Neural cell (in vitro differentiated cells): ENCODE results near the gene VRK1. TPM values are rescaled to one million over a fixed set of nuclear protein-coding genes. Genes with fewer than 3 reads are reported as not detected.

Experiments
- H2AFZ ChIP-seq: fragments of 200-600, 300-800 bp; sonication (generic), shearing (Covaris generic); 2 replicates; pipeline ENCODE4 v1.6.0; 2014; ENCODE audit warnings: low read depth, mild to moderate bottlenecking, antibody characterized with exemption, low read length, moderate library complexity
- H3F3A ChIP-seq: fragments of 200-600 bp; shearing (Covaris generic); 2 replicates; pipeline ENCODE4 v1.6.1; 2016; ENCODE audit warnings: mild to moderate bottlenecking, moderate library complexity, mixed read lengths, antibody characterized with exemption, low read length; ENCODE audit not compliant: insufficient read depth, poor library complexity, severe bottlenecking
- H3K27ac ChIP-seq: fragments of 200-600, 300-800 bp; sonication (generic), shearing (Covaris generic); 2 replicates; pipeline ENCODE4 v1.5.1; 2014; ENCODE audit warnings: mild to moderate bottlenecking, low read length, moderate library complexity
- H3K27me3 ChIP-seq: fragments of 300-800, 200-600 bp; sonication (generic), shearing (Covaris generic); 2 replicates; pipeline ENCODE4 v1.6.0; 2014; ENCODE audit warnings: mild to moderate bottlenecking, low read depth, low read length, moderate library complexity; ENCODE audit not compliant: insufficient read depth
- H3K36me3 ChIP-seq: fragments of 300-800, 200-600 bp; sonication (generic), shearing (Covaris generic); 2 replicates; pipeline ENCODE4 v1.5.1; 2014; ENCODE audit warnings: mild to moderate bottlenecking, antibody characterized with exemption, low read length, moderate library complexity; ENCODE audit not compliant: insufficient read depth
- H3K4me2 ChIP-seq: fragments of 300-800, 200-600 bp; sonication (generic), shearing (Covaris generic); 2 replicates; pipeline ENCODE4 v1.6.0; 2014; ENCODE audit warnings: mild to moderate bottlenecking, low read length
- H3K4me3 ChIP-seq: fragments of 300-800, 200-600 bp; sonication (generic), shearing (Covaris generic); 2 replicates; pipeline ENCODE4 v1.5.1; 2014; ENCODE audit warnings: mild to moderate bottlenecking, low read length, moderate library complexity
- H3K79me2 ChIP-seq: fragments of 200-600 bp; shearing (Covaris generic); replicated peaks from 2 replicates; pipeline ENCODE4 v1.6.0; 2014; ENCODE audit warnings: mild to moderate bottlenecking, low read length, moderate library complexity; ENCODE audit not compliant: insufficient read depth
- H3K9ac ChIP-seq: fragments of 300-800, 200-600 bp; sonication (generic), shearing (Covaris generic); 2 replicates; pipeline ENCODE4 v1.6.1; 2016; ENCODE audit warnings: mild to moderate bottlenecking, low read length, mixed read lengths
- H3K9me2 ChIP-seq: fragments of 200-600 bp; shearing (Covaris generic); 2 replicates; pipeline ENCODE4 v1.6.1; 2016; ENCODE audit warnings: mild to moderate bottlenecking, low read length, mixed read lengths; ENCODE audit not compliant: insufficient read depth
- H3K9me3 ChIP-seq: fragments of 200-600, 300-800 bp; sonication (generic), shearing (Covaris generic); 2 replicates; pipeline ENCODE4 v1.6.1; 2016; ENCODE audit warnings: mild to moderate bottlenecking, mixed run types, low read length, moderate library complexity, mixed read lengths
- H4K20me1 ChIP-seq: fragments of 200-600 bp; shearing (Covaris generic); 2 replicates; pipeline ENCODE4 v1.6.1; 2016; ENCODE audit warnings: mild to moderate bottlenecking, mixed run types; ENCODE audit not compliant: insufficient read depth
- EP300 ChIP-seq: fragments of 450-650 bp; conservative IDR thresholded peaks from 2 replicates; pipeline ENCODE4 v1.6.1; 2014; ENCODE audit warnings: antibody characterized with exemption, mild to moderate bottlenecking, moderate library complexity; ENCODE audit not compliant: poor library complexity, severe bottlenecking
- EZH2 ChIP-seq: fragments of 200-600, 300-800 bp; shearing (Covaris generic), sonication (generic); IDR thresholded peaks from 2 replicates; pipeline ENCODE4 v1.6.1; 2014; ENCODE audit warnings: antibody characterized with exemption, low read length, borderline replicate concordance, mild to moderate bottlenecking; ENCODE audit not compliant: insufficient read depth, poor library complexity, severe bottlenecking
- MXI1 ChIP-seq: fragments of 450-650 bp; conservative IDR thresholded peaks from 2 replicates; pipeline ENCODE4 v1.6.1; 2014; ENCODE audit warnings: antibody characterized with exemption, mild to moderate bottlenecking; ENCODE audit not compliant: poor library complexity, severe bottlenecking
- POLR2AphosphoS5 ChIP-seq: IDR thresholded peaks from 2 replicates; pipeline ENCODE4 v1.6.1; 2012
- RAD21 ChIP-seq: fragments of 450-650 bp; conservative IDR thresholded peaks from 2 replicates; pipeline ENCODE4 v1.6.1; 2014; ENCODE audit warnings: antibody characterized with exemption, mild to moderate bottlenecking, moderate library complexity
- SMC3 ChIP-seq: fragments of 450-650 bp; conservative IDR thresholded peaks from 2 replicates; pipeline ENCODE4 v1.6.1; 2014; ENCODE audit warnings: antibody characterized with exemption, mild to moderate bottlenecking, moderate library complexity; ENCODE audit not compliant: poor library complexity
- TAF1 ChIP-seq: IDR thresholded peaks from 2 replicates; pipeline ENCODE4 v1.6.1; 2012; ENCODE audit warnings: low read depth
- polyA plus RNA-seq: library from polyadenylated mRNA; depleted of rRNA; stranded (reverse); fragments of >200 nt; gene quantifications from 2 replicates; pipeline ENCODE4 v1.2.3, GENCODE V29; 2014
- TF ChIP-seq, protein P1 (sequence below): fragments of 450-650 bp; IDR thresholded peaks from 2 replicates; pipeline ENCODE4 v1.5.1; 2014; ENCODE audit warnings: antibody characterized with exemption, mild to moderate bottlenecking, moderate library complexity; ENCODE audit not compliant: poor library complexity, severe bottlenecking
- TF ChIP-seq, protein P2 (sequence below): IDR thresholded peaks from 2 replicates; pipeline ENCODE4 v1.6.1; 2012; ENCODE audit warnings: borderline replicate concordance

The VRK1 gene
- polyA plus RNA-seq, 1 donor from 2014 or later = 86.0 TPM

DNA sequence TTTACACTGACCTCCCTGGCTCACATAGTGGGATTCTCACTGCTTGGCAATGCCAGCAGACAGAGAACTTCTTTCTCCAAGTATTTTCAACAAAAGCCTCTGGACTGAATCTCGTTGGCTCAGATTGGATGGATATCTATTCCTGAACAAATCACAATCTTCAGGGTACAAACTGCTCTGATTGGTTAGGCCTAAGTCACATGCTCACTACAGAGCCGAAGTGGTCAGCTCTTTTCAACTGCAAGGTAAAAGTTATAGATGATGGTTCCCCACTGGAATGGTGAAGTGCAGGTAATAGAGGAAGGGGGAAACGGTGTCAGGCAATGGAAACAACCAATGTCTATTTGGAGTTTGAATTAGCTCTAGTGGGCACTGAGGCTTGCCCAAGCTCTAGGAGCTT lies 16.7 kb upstream of the VRK1 start:
- H3K4me3 ChIP-seq = no peak overlapping the region
- no peaks in the 10 kb centered on the region for H3F3A ChIP-seq
- no peak overlapping the region for H3K27ac ChIP-seq
- no peaks in the 10 kb centered on the region for H3K79me2 ChIP-seq
- no peak overlapping the region for H3K9ac ChIP-seq
- TF ChIP-seq, protein P1, sequence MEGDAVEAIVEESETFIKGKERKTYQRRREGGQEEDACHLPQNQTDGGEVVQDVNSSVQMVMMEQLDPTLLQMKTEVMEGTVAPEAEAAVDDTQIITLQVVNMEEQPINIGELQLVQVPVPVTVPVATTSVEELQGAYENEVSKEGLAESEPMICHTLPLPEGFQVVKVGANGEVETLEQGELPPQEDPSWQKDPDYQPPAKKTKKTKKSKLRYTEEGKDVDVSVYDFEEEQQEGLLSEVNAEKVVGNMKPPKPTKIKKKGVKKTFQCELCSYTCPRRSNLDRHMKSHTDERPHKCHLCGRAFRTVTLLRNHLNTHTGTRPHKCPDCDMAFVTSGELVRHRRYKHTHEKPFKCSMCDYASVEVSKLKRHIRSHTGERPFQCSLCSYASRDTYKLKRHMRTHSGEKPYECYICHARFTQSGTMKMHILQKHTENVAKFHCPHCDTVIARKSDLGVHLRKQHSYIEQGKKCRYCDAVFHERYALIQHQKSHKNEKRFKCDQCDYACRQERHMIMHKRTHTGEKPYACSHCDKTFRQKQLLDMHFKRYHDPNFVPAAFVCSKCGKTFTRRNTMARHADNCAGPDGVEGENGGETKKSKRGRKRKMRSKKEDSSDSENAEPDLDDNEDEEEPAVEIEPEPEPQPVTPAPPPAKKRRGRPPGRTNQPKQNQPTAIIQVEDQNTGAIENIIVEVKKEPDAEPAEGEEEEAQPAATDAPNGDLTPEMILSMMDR = no peak
- TF ChIP-seq TAF1 = no peak
- TF ChIP-seq EP300 = no peak
- no peak for TF ChIP-seq SMC3
- TF ChIP-seq RAD21 = no peak
- TF ChIP-seq POLR2AphosphoS5 = no peak
- no peak for TF ChIP-seq MXI1
- TF ChIP-seq EZH2 = no peak
- TF ChIP-seq, protein P2, sequence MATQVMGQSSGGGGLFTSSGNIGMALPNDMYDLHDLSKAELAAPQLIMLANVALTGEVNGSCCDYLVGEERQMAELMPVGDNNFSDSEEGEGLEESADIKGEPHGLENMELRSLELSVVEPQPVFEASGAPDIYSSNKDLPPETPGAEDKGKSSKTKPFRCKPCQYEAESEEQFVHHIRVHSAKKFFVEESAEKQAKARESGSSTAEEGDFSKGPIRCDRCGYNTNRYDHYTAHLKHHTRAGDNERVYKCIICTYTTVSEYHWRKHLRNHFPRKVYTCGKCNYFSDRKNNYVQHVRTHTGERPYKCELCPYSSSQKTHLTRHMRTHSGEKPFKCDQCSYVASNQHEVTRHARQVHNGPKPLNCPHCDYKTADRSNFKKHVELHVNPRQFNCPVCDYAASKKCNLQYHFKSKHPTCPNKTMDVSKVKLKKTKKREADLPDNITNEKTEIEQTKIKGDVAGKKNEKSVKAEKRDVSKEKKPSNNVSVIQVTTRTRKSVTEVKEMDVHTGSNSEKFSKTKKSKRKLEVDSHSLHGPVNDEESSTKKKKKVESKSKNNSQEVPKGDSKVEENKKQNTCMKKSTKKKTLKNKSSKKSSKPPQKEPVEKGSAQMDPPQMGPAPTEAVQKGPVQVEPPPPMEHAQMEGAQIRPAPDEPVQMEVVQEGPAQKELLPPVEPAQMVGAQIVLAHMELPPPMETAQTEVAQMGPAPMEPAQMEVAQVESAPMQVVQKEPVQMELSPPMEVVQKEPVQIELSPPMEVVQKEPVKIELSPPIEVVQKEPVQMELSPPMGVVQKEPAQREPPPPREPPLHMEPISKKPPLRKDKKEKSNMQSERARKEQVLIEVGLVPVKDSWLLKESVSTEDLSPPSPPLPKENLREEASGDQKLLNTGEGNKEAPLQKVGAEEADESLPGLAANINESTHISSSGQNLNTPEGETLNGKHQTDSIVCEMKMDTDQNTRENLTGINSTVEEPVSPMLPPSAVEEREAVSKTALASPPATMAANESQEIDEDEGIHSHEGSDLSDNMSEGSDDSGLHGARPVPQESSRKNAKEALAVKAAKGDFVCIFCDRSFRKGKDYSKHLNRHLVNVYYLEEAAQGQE = no peak
- no peaks in the 10 kb centered on the region for H4K20me1 ChIP-seq
- H3K27me3 ChIP-seq = no peaks in the 10 kb centered on the region
- H2AFZ ChIP-seq = no peak overlapping the region
- no peaks in the 10 kb centered on the region for H3K9me2 ChIP-seq
- no peaks in the 10 kb centered on the region for H3K36me3 ChIP-seq
- H3K4me2 ChIP-seq = no peak overlapping the region
- no peaks in the 10 kb centered on the region for H3K9me3 ChIP-seq

DNA sequence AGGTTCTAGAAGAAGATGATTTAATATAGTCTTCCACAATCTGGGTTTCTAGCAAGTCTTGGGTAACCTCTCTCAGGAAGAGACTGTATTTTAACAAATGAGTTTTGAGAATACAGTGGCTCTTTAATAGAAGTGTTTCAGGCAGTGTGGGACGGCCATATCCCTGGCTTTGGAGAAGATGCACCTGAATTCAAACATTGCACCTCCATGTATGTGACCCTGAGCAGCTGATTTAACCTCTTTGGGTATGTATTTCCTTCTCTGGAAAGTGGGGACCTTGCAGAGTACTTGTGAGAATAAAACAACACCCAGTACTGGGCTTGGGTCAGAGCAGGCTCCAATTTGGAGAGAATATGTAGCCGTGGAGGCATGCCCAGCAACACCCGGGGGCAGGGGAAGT lies 15.8 kb upstream of the VRK1 start:
- no peak overlapping the region for H3K4me3 ChIP-seq
- H3K36me3 ChIP-seq = no peaks in the 10 kb centered on the region
- no peaks in the 10 kb centered on the region for H3F3A ChIP-seq
- H3K9me2 ChIP-seq = no peaks in the 10 kb centered on the region
- H3K27me3 ChIP-seq = no peaks in the 10 kb centered on the region
- no peak overlapping the region for H3K4me2 ChIP-seq
- no peaks in the 10 kb centered on the region for H3K79me2 ChIP-seq
- no peaks in the 10 kb centered on the region for H3K9me3 ChIP-seq
- H2AFZ ChIP-seq = no peak overlapping the region
- no peak overlapping the region for H3K27ac ChIP-seq
- no peaks in the 10 kb centered on the region for H4K20me1 ChIP-seq
- TF ChIP-seq RAD21 (no peak), POLR2AphosphoS5 (no peak), TAF1 (no peak), MXI1 (no peak), EP300 (no peak), EZH2 (no peak), SMC3 (no peak)
- TF ChIP-seq, protein P2 = no peak
- TF ChIP-seq, protein P1 = no peak
- no peak overlapping the region for H3K9ac ChIP-seq
